ENCODE results near the gene GASK1B. TPM values are rescaled to one million over a fixed set of nuclear protein-coding genes. Genes with fewer than 3 reads are reported as not detected.

Gene GASK1B
- total and polyA plus RNA-seq, 9 donors = 32.9 to 78.4 (median 58.4) TPM

DNA sequence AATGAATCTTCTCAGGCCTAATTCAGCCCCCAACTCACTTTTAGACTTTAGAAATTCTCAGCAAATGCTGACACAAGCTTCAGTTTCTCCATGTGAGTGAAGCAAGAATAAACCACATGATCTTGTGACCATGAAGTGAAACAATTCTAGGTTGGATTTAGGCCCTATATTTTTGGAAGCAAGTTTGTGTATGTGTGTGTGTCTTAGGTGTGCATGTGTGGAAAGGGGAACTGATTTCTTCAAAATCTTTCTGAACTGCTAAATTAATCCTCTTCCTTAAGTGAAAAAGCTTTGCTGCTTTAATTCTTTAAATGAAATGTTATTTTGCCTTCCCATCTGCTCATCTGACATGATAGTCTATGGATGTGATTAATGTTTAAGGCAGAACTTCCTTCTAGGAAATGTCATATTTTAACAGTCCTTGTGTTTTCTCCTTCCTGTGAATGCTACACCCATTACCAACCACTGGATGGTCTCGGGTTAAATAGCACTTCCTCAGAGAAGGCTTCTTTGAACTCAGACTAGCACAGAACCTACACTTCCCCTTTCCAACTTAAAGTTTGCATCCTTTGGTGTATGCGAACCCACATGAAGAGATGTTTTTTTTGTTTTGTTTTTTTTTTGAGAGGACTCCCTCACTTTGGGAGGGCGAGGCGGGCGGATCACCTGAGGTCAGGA is 36.3 kb upstream of the GASK1B start:
- Histone ChIP-seq H3K4me1 (ENCODE audit: control insufficient read depth, insufficient read depth, low read length) (peaks cover 7% of the 10 kb centered on the region), H3K4me3 (ENCODE audit: low read length) (no peak overlapping the region), H3K9me3 (replicated peaks; ENCODE audit: control insufficient read depth, low read depth, low read length) (no peaks in the 10 kb centered on the region), H3K27ac (ENCODE audit: low read length) (no peak overlapping the region), H3K27me3 (ENCODE audit: control insufficient read depth, insufficient read depth, low read length) (no peaks in the 10 kb centered on the region), H3K36me3 (ENCODE audit: control insufficient read depth, insufficient read depth, low read length) (no peaks in the 10 kb centered on the region)
- peak; percentile 57 for DNase-seq
- 56% methylated on average over 1 of the region's 5 CpGs for WGBS (ENCODE audit: insufficient coverage)

DNA sequence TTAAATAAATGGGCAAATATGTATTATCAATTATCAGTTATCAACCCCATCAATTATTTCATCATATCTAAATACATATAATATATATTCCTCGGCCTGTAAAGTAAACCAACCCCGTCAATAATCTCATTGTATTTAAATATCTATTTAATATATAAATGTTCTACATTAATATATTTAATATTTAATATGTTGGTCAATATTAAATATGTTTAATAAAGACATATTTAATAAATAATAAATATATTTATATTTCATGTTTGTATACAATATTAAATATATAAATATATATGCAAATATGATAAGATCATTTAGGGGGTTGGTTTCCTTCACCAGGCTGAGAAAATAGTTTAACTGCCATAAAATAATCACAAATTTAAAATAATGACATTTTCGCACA is 31.1 kb upstream of the GASK1B start:
- no peaks in the 10 kb centered on the region for H3K9me3 ChIP-seq (replicated peaks; ENCODE audit: control insufficient read depth, low read depth, low read length)
- H3K4me1 ChIP-seq (ENCODE audit: control insufficient read depth, insufficient read depth, low read length) = no peaks in the 10 kb centered on the region
- H3K27me3 ChIP-seq (ENCODE audit: control insufficient read depth, insufficient read depth, low read length) = no peaks in the 10 kb centered on the region
- H3K36me3 ChIP-seq (ENCODE audit: control insufficient read depth, insufficient read depth, low read length) = no peaks in the 10 kb centered on the region
- no peak for DNase-seq
- H3K27ac ChIP-seq (ENCODE audit: low read length) = no peak overlapping the region
- no CpG with 5 or more reads among the region's 3 CpGs for WGBS (ENCODE audit: insufficient coverage)
- no peak overlapping the region for H3K4me3 ChIP-seq (ENCODE audit: low read length)

DNA sequence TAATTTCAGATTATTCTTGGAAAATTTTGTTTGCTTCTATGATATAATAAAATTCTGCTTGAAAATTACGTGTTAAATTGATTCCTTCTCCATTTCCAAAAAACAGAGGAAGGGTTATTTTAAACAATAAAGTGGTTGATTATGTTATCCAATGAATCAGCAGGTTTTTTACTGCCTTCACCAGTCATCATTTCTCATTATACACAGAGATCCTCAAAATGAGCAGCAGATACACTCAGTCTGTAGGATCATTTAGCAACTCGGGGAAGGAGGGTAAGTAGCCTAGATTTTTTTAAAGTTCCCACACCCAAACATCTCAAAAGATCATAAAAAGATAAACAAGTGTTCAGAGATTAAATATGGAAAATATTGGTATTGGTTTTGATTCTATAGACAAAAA is 30.6 kb upstream of the GASK1B start:
- H3K9me3 ChIP-seq (replicated peaks; ENCODE audit: control insufficient read depth, low read depth, low read length) = no peaks in the 10 kb centered on the region
- no CpG with 5 or more reads among the region's 2 CpGs for WGBS (ENCODE audit: insufficient coverage)
- no peaks in the 10 kb centered on the region for H3K36me3 ChIP-seq (ENCODE audit: control insufficient read depth, insufficient read depth, low read length)
- no peaks in the 10 kb centered on the region for H3K27me3 ChIP-seq (ENCODE audit: control insufficient read depth, insufficient read depth, low read length)
- H3K4me1 ChIP-seq (ENCODE audit: control insufficient read depth, insufficient read depth, low read length) = no peaks in the 10 kb centered on the region
- no peak for DNase-seq
- H3K27ac ChIP-seq (ENCODE audit: low read length) = no peak overlapping the region
- H3K4me3 ChIP-seq (ENCODE audit: low read length) = no peak overlapping the region

DNA sequence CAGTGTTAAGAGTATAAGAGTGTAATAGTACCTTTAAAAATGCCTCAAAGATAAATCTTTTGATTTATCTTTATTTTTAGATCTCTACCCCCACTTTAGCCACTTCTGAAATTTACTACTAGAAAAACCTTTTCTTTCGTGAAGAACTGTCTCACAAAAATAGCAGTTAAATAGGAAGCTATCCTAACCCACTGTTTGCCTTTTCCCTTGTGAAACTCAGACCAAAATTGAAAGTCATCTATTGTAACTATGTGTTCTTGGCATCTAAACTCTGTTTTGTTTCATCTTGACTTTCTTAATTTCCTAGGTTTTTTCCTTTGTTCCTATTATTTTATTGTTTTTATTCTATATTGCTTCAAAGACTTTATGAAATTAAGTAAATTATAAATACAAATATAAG is 29.7 kb upstream of the GASK1B start:
- WGBS (ENCODE audit: insufficient coverage) = no CpG with 5 or more reads among the region's 1 CpG
- H3K4me3 ChIP-seq (ENCODE audit: low read length) = no peak overlapping the region
- H3K27ac ChIP-seq (ENCODE audit: low read length) = no peak overlapping the region
- no peaks in the 10 kb centered on the region for H3K4me1 ChIP-seq (ENCODE audit: control insufficient read depth, insufficient read depth, low read length)
- no peak for DNase-seq
- H3K36me3 ChIP-seq (ENCODE audit: control insufficient read depth, insufficient read depth, low read length) = no peaks in the 10 kb centered on the region
- no peaks in the 10 kb centered on the region for H3K27me3 ChIP-seq (ENCODE audit: control insufficient read depth, insufficient read depth, low read length)
- H3K9me3 ChIP-seq (replicated peaks; ENCODE audit: control insufficient read depth, low read depth, low read length) = no peaks in the 10 kb centered on the region

DNA sequence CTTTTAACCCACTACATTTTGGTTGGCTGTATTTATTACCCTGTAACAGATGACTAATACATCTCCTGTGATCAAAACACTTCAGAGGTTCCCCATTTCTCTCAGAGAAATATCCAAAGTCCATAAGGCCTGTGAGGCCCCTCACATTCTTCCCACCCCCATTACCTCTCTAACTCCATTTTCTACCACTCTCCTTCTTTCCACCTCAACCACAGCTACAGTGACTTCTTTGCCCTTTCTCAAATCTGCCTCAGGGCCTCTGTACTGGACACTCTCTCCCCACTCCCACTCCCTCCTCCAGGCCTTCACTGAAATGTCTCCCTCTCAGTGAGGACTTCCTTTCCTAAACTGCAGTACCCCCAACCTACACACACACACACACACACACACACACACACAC is 29.1 kb upstream of the GASK1B start:
- H3K4me1 ChIP-seq (ENCODE audit: control insufficient read depth, insufficient read depth, low read length) = no peaks in the 10 kb centered on the region
- H3K27me3 ChIP-seq (ENCODE audit: control insufficient read depth, insufficient read depth, low read length) = no peaks in the 10 kb centered on the region
- H3K27ac ChIP-seq (ENCODE audit: low read length) = no peak overlapping the region
- no peak for DNase-seq
- H3K9me3 ChIP-seq (replicated peaks; ENCODE audit: control insufficient read depth, low read depth, low read length) = no peaks in the 10 kb centered on the region
- no peak overlapping the region for H3K4me3 ChIP-seq (ENCODE audit: low read length)
- H3K36me3 ChIP-seq (ENCODE audit: control insufficient read depth, insufficient read depth, low read length) = no peaks in the 10 kb centered on the region

DNA sequence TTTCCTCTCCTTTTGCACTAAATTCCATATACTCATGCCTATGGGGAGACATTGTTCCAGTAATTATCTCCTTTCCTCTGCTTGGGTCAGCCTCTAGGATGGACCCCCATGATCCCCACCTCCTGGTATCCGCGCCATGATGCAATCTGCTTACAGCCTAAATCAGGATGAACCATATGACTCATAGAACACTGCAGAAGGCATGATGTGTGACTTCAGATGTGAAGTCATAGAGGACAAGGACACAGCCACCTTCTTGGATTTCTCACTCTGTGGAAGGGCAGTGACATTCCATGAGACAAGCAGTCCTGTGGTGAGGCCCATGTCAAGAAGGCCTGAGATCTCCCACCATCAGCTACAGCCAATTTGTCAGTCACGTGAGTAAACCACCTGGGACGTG is 28.5 kb upstream of the GASK1B start:
- 92% methylated on average over 2 of the region's 4 CpGs for WGBS (ENCODE audit: insufficient coverage)
- Histone ChIP-seq H3K27me3 (ENCODE audit: control insufficient read depth, insufficient read depth, low read length) (no peaks in the 10 kb centered on the region), H3K9me3 (replicated peaks; ENCODE audit: control insufficient read depth, low read depth, low read length) (no peaks in the 10 kb centered on the region), H3K4me3 (ENCODE audit: low read length) (no peak overlapping the region), H3K27ac (ENCODE audit: low read length) (no peak overlapping the region), H3K36me3 (ENCODE audit: control insufficient read depth, insufficient read depth, low read length) (no peaks in the 10 kb centered on the region), H3K4me1 (ENCODE audit: control insufficient read depth, insufficient read depth, low read length) (no peaks in the 10 kb centered on the region)
- DNase-seq = no peak

DNA sequence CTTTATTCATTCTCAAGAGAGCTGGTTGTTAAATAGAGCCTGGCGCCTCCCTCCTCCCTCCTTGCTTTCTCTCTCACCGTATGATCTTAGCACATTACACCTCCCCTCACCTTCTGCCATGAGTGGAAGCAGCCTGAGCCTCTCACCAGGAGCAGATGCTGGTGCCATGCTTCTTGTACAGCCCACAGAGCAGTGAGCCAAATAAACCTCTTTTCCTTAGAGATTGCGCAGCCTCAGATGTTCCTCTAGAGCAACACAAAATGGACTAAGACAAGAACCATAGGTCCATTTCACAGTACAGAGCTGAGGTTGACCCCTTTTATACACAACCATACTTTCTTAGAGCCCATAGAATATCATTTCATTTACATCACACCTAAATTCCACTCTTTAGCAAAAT is 27.4 kb upstream of the GASK1B start:
- WGBS (ENCODE audit: insufficient coverage) = 86% methylated on average over 2 of the region's 3 CpGs

DNA sequence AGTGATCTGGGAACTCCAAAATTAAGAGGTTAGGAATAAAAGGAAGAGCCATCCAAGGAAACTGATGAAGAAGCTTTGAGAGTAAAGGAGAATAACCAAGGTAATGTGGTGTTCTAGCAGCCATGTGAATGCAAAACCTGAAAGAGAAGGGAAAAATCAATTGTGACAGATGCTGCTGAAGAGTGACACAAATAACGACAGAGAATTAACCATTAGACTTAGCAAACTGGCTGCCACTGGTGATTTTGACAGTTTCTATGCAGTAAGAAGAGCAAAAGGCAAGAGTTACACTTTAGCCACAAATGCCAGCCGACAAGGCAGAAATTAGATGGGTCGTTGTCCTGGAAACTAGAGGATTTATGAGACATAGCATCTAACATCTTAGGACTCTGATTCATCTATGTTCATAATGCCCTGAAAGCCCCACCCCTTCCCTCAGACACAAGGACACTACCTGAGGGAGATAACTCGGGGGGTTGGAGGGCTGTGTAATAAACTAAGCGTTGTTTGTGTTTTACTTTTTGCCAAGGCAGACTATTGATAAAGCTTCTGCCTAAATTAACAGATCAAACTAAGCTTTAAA is 24.5 kb upstream of the GASK1B start:
- no peak overlapping the region for H3K27ac ChIP-seq (ENCODE audit: low read length)
- H3K36me3 ChIP-seq (ENCODE audit: control insufficient read depth, insufficient read depth, low read length) = no peaks in the 10 kb centered on the region
- H3K4me3 ChIP-seq (ENCODE audit: low read length) = no peak overlapping the region
- no peaks in the 10 kb centered on the region for H3K27me3 ChIP-seq (ENCODE audit: control insufficient read depth, insufficient read depth, low read length)
- H3K4me1 ChIP-seq (ENCODE audit: control insufficient read depth, insufficient read depth, low read length) = no peaks in the 10 kb centered on the region
- WGBS (ENCODE audit: insufficient coverage) = 100% methylated on average over 1 of the region's 5 CpGs
- no peak for DNase-seq
- H3K9me3 ChIP-seq (replicated peaks; ENCODE audit: control insufficient read depth, low read depth, low read length) = no peaks in the 10 kb centered on the region

More for the DNA sequence above, 27.4 kb upstream of the GASK1B start:
- Histone ChIP-seq H3K36me3 (ENCODE audit: control insufficient read depth, insufficient read depth, low read length) (no peaks in the 10 kb centered on the region), H3K4me1 (ENCODE audit: control insufficient read depth, insufficient read depth, low read length) (no peaks in the 10 kb centered on the region), H3K27ac (ENCODE audit: low read length) (no peak overlapping the region), H3K27me3 (ENCODE audit: control insufficient read depth, insufficient read depth, low read length) (no peaks in the 10 kb centered on the region), H3K9me3 (replicated peaks; ENCODE audit: control insufficient read depth, low read depth, low read length) (no peaks in the 10 kb centered on the region), H3K4me3 (ENCODE audit: low read length) (no peak overlapping the region)
- DNase-seq = no peak

DNA sequence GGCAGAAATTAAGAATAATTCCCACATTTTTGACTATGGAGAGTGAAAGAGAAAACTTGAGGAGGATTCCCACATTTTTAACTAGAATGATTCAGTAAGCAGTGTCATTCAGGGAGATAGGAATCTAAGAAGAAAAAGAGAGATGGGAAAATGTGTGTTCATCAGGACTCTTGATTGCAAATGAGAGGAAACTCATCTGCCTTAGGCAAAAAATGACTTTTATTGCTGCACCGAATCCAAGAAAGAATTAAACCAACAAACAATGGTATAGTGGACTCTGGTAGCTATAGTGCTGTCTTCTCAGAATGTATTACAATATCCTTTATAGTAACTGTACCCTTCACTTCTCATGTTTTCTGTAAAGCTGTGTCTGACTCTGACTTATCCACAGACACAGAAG is 22.5 kb upstream of the GASK1B start:
- Histone ChIP-seq H3K4me1 (ENCODE audit: control insufficient read depth, insufficient read depth, low read length) (no peaks in the 10 kb centered on the region), H3K27me3 (ENCODE audit: control insufficient read depth, insufficient read depth, low read length) (no peaks in the 10 kb centered on the region), H3K4me3 (ENCODE audit: low read length) (no peak overlapping the region), H3K9me3 (replicated peaks; ENCODE audit: control insufficient read depth, low read depth, low read length) (no peaks in the 10 kb centered on the region), H3K27ac (ENCODE audit: low read length) (no peak overlapping the region), H3K36me3 (ENCODE audit: control insufficient read depth, insufficient read depth, low read length) (no peaks in the 10 kb centered on the region)
- DNase-seq = no peak
- no CpG with 5 or more reads among the region's 1 CpG for WGBS (ENCODE audit: insufficient coverage)

DNA sequence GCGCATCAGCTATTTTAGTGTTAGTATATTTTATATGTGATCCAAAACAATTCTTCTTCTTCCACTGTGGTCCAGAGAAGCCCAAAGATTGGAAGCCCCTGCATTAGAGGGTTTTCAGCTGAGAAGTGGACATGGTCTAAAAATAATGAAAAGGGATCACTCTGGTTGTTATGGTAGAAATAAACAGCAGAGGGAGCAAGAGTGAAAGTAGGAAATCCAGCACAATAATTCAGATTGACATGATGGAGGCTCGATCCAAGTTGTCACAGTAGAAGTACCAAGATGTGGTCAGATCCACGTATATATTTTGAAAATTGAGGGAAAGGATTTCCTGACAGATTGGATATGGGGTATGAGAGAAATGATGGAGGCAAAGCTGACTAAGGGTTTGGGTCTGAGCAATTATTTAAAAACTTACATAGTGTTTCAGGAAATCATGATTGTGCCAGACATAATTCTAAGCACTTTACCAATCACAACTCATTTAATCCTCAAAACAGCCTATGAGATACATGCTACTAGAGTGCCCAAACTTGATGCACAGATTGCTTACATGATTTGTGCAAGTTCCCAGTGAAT is 20.4 kb upstream of the GASK1B start:
- Histone ChIP-seq H3K4me1 (ENCODE audit: control insufficient read depth, insufficient read depth, low read length) (no peaks in the 10 kb centered on the region), H3K4me3 (ENCODE audit: low read length) (no peak overlapping the region), H3K36me3 (ENCODE audit: control insufficient read depth, insufficient read depth, low read length) (no peaks in the 10 kb centered on the region), H3K9me3 (replicated peaks; ENCODE audit: control insufficient read depth, low read depth, low read length) (no peaks in the 10 kb centered on the region), H3K27me3 (ENCODE audit: control insufficient read depth, insufficient read depth, low read length) (no peaks in the 10 kb centered on the region), H3K27ac (ENCODE audit: low read length) (no peak overlapping the region)
- DNase-seq = peak; percentile 29
- 14% methylated on average over 1 of the region's 3 CpGs for WGBS (ENCODE audit: insufficient coverage)

Measured in muscle of leg (tissue), 11 donors.